ENCODE measurements around the gene C1orf198.

DNA sequence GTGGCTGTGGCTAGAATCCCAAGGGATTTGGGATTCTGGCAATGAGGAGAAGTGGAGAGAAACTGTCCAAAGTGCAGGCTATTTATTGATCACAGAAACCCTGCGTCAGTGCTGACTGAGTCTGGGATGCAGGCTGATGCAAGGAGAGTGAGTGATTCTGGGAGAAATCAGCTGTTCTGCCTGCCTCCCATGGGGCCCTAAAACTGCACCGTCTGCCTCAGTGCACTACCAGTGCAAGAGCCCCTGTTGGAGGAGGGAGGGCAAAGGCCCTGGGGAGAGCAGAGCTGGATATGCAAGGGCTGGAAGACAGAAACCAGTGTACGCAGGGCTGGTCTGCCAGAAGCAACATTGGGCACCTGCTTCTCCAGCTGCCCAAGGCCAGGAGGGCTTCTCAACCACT, 42.6 kb downstream of the C1orf198 start:
- TF ChIP-seq, protein P1, sequence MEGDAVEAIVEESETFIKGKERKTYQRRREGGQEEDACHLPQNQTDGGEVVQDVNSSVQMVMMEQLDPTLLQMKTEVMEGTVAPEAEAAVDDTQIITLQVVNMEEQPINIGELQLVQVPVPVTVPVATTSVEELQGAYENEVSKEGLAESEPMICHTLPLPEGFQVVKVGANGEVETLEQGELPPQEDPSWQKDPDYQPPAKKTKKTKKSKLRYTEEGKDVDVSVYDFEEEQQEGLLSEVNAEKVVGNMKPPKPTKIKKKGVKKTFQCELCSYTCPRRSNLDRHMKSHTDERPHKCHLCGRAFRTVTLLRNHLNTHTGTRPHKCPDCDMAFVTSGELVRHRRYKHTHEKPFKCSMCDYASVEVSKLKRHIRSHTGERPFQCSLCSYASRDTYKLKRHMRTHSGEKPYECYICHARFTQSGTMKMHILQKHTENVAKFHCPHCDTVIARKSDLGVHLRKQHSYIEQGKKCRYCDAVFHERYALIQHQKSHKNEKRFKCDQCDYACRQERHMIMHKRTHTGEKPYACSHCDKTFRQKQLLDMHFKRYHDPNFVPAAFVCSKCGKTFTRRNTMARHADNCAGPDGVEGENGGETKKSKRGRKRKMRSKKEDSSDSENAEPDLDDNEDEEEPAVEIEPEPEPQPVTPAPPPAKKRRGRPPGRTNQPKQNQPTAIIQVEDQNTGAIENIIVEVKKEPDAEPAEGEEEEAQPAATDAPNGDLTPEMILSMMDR (conservative IDR thresholded peaks at IDR 0.05) = no peak
- no peak for TF ChIP-seq ZFX (IDR thresholded peaks at IDR 0.05)

All from C4-2B (cell line).